Kidney (tissue), 14 donors: ENCODE results near the gene LRP6. TPM values are rescaled to one million over a fixed set of nuclear protein-coding genes. Genes with fewer than 3 reads are reported as not detected.

ENCODE experiments used
- DNase-seq, 5 donors: peaks; one replicate each; pipeline ENCODE4 v3.0.0-alpha.2; 2013 to 2020
- FAIRE-seq: peaks from 2 replicates; lab custom pipeline; 2012; peaks lifted over from hg19 to GRCh38; lab: Jason Lieb, UNC
- H3K27ac ChIP-seq, 2 donors: one replicate each; pipeline ENCODE4 v1.7.0; 2013; ENCODE audit warnings: low read depth in 2 of 2, low read length in 2 of 2, inconsistent platforms in 1 of 2
- H3K27me3 ChIP-seq: one replicate; pipeline ENCODE4 v1.7.1; 2013; ENCODE audit warnings: low read length, inconsistent platforms; ENCODE audit not compliant: control insufficient read depth, insufficient read depth
- H3K36me3 ChIP-seq, 3 donors: one replicate each; pipeline versions ENCODE4 v1.7.0 to v1.7.1; 2013; ENCODE audit warnings: low read length in 3 of 3, control low read depth in 1 of 3, inconsistent platforms in 1 of 3; ENCODE audit not compliant: insufficient read depth in 3 of 3, control insufficient read depth in 2 of 3
- H3K4me1 ChIP-seq, 3 donors: one replicate each; pipeline versions ENCODE4 v1.7.0 to v1.7.1; 2013; ENCODE audit warnings: low read length in 3 of 3, inconsistent platforms in 1 of 3, low read depth in 1 of 3; ENCODE audit not compliant: control insufficient read depth in 2 of 3, insufficient read depth in 2 of 3
- H3K4me3 ChIP-seq, 3 donors: one replicate each; pipeline versions ENCODE4 v1.7.0 to v1.8.1; 2013; ENCODE audit warnings: low read length in 3 of 3, control low read depth in 1 of 3, inconsistent platforms in 1 of 3
- H3K9ac ChIP-seq, 3 donors: one replicate each; pipeline versions ENCODE4 v1.7.0 to v1.7.1; 2013; ENCODE audit warnings: low read length in 3 of 3, control low read depth in 1 of 3, inconsistent platforms in 1 of 3
- H3K9me3 ChIP-seq, 3 donors: one replicate each; pipeline versions ENCODE4 v1.7.0 to v1.7.1; 2013; ENCODE audit warnings: low read length in 3 of 3, control low read depth in 1 of 3, inconsistent platforms in 1 of 3; ENCODE audit not compliant: control insufficient read depth in 2 of 3, insufficient read depth in 1 of 3
- intact Hi-C: fragments of 100-400 bp; cut with DNase I; formaldehyde crosslinking; loops from one replicate; pipeline ENCODE4 v1.11.1; 2022
- polyA plus RNA-seq: library from polyadenylated mRNA; stranded (reverse); fragments of 350-450 nt; fragmentation: Illumina TruSeq; extraction: RNeasy Lipid Tissue Mini Kit (QIAGEN cat#74804); gene quantifications from one replicate; pipeline ENCODE4 v1.2.3, GENCODE V29; 2014; ENCODE audit warnings: low read depth, low replicate concordance; ENCODE audit not compliant: insufficient read depth
- total RNA-seq: library from RNA; stranded (reverse); fragmentation: NEBNext Ultra II Directional; extraction: Animal tissue kit (Norgen Biotek cat#: 25700); gene quantifications from one replicate; pipeline ENCODE4 v1.2.1, GENCODE V29; 2021
- TF ChIP-seq, protein P1 (sequence below): IDR thresholded peaks from 3 replicates; pipeline ENCODE4 v1.5.1; 2012; ENCODE audit warnings: mild to moderate bottlenecking, moderate library complexity, borderline replicate concordance; ENCODE audit not compliant: insufficient read depth; ENCODE audit errors: extremely low read depth
- donor health status: control.
- donor health status: control.
- donor health status: control.
- donor health status: control.
- donor health status: control.
- donor health status: DM: yes; HTN: yes; CAD: no.
- donor health status: Normal renal cell carcinoma (clear cell type).

The LRP6 gene
- total and polyA plus RNA-seq, 2 donors from 2014 or later, result 7.5 to 44.1 TPM

DNA sequence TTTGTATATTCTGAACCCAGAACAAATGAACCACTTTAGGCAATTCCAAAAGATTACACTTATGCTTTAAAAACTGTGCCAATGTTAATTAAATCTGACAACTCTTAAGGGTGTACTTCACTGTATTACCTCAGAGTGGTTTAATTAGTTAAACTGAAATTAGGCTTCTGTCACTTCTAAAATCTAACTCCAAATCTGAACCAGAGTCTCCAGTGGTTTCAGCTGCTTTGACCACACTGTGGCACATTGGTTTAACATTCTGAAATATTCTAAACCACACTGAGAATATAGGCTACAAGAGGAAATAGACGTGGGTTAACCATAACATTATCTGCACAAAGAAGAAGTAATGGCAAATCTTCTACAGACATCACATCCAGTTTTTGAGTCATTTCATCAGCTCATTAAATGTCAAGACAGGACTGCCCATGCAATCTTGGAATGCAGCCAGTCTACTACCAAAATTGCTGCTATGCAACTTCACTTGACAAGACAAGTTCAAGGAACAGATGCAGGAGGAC lies 94.8 kb downstream of the LRP6 start:
- DNase-seq (no peak), FAIRE-seq (no peak)
- no peak overlapping the region for H3K4me3 ChIP-seq
- H3K27me3 ChIP-seq, result no peaks in the 10 kb centered on the region
- no peak overlapping the region for H3K27ac ChIP-seq
- no peak overlapping the region for H3K9ac ChIP-seq
- no peaks in the 10 kb centered on the region for H3K9me3 ChIP-seq
- TF ChIP-seq, protein P1, sequence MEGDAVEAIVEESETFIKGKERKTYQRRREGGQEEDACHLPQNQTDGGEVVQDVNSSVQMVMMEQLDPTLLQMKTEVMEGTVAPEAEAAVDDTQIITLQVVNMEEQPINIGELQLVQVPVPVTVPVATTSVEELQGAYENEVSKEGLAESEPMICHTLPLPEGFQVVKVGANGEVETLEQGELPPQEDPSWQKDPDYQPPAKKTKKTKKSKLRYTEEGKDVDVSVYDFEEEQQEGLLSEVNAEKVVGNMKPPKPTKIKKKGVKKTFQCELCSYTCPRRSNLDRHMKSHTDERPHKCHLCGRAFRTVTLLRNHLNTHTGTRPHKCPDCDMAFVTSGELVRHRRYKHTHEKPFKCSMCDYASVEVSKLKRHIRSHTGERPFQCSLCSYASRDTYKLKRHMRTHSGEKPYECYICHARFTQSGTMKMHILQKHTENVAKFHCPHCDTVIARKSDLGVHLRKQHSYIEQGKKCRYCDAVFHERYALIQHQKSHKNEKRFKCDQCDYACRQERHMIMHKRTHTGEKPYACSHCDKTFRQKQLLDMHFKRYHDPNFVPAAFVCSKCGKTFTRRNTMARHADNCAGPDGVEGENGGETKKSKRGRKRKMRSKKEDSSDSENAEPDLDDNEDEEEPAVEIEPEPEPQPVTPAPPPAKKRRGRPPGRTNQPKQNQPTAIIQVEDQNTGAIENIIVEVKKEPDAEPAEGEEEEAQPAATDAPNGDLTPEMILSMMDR, result no peak
- peaks cover 0 to 2% (median 0%) of the 10 kb centered on the region in 3 donors for H3K4me1 ChIP-seq
- intact Hi-C loops, result no loop called here
- H3K36me3 ChIP-seq, result no peaks in the 10 kb centered on the region

DNA sequence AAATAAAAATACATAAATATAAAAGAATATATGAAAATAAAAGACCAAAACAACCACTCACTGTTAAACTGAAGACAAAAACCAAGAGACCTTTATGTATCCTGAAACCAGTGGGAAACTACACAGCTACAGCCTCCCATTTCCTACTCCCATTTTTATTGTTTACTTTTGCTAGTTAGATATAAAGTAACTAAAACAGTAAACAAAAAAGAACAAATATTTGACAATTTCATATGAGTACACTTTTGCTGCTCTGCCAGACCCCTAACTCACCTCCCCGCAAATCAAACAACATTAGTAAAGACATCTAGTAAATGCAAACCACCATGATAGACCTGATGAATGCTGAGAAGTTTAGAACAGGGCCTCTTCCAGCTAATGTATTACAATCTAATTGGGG lies 99.0 kb downstream of the LRP6 start:
- no peak for FAIRE-seq
- intact Hi-C loops, result no loop called here
- Histone ChIP-seq H3K27me3 (no peaks in the 10 kb centered on the region), H3K27ac (no peak overlapping the region), H3K36me3 (peaks cover 0 to 4% (median 0%) of the 10 kb centered on the region in 3 donors), H3K4me1 (peaks cover 0 to 2% (median 0%) of the 10 kb centered on the region in 3 donors), H3K9me3 (no peaks in the 10 kb centered on the region), H3K9ac (no peak overlapping the region), H3K4me3 (no peak overlapping the region)
- TF ChIP-seq, protein P1, result no peak
- no peak for DNase-seq

DNA sequence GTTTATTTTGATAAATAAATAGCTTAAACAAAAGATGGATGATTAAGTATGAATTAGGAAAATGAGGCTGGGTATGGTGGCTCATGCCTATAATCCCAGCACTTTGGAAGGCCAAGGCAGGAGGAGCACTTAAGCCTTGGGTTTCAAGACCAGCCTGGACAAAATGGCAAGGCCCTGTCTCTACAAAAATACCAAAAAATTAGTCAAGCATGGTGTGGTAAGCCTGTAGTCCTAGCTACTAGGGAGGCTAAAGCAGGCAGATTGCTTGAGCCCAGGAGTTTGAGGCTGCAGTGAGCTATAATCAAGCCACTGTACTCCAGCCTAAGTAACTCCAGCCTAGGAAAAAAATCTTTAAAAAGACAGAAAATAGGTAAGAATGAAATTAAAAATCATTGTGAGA lies 100.1 kb downstream of the LRP6 start:
- Histone ChIP-seq H3K4me3 (no peak overlapping the region), H3K4me1 (no peaks in the 10 kb centered on the region), H3K9ac (no peak overlapping the region), H3K27me3 (no peaks in the 10 kb centered on the region), H3K36me3 (peaks cover 3 to 5% (median 4%) of the 10 kb centered on the region in 3 donors), H3K27ac (no peak overlapping the region), H3K9me3 (no peaks in the 10 kb centered on the region)
- intact Hi-C loops, result no loop called here
- DNase-seq (peak in 2 of 5 donors; percentile 19 to 21), FAIRE-seq (no peak)
- TF ChIP-seq, protein P1, result no peak

DNA sequence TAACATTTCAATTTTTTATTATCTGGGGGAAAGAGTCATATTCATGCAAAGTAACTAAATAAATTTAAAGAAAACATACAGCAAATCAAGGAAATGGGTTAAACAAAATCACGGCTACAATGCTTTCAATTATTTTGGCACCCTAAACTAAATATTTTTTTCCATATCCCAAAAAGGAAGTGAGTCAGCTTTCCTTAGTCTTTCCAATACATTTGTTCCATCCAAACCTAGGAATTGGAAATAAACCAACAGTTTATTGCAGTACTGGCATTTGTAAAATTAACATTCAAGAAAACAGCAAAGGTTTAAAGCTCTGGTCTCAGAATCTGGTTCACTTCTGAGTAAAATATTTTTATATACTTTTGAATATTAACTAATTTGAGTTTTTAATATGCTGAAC lies 106.9 kb downstream of the LRP6 start:
- no peaks in the 10 kb centered on the region for H3K9me3 ChIP-seq
- H3K27ac ChIP-seq, result no peak overlapping the region
- intact Hi-C loops, result no loop called here
- DNase-seq, result no peak
- no peaks in the 10 kb centered on the region for H3K27me3 ChIP-seq
- H3K4me1 ChIP-seq, result peaks cover 0 to 4% (median 0%) of the 10 kb centered on the region in 3 donors
- H3K36me3 ChIP-seq, result peaks cover 10 to 20% (median 10%) of the 10 kb centered on the region in 3 donors
- no peak overlapping the region for H3K4me3 ChIP-seq
- H3K9ac ChIP-seq, result no peak overlapping the region
- TF ChIP-seq, protein P1, result no peak
- FAIRE-seq, result no peak
